HepG2 (cell line): ENCODE measurements around the gene SLC34A3. TPM values are rescaled to one million over a fixed set of nuclear protein-coding genes. Genes with fewer than 3 reads are reported as not detected.

Source experiments
- BATF2 ChIP-seq: sonication (generic); formaldehyde crosslinking; IDR thresholded peaks from 2 replicates; pipeline ENCODE4 v1.8.0; 2022; ENCODE audit warnings: mild to moderate bottlenecking, missing genetic modification reagents, moderate library complexity
- FIP1L1 ChIP-seq: fragments of 200-400 bp; formaldehyde crosslinking; IDR thresholded peaks from 2 replicates; pipeline ENCODE4 v1.6.1; 2018; ENCODE audit warnings: low read depth, mild to moderate bottlenecking, low read length, moderate library complexity, borderline replicate concordance; ENCODE audit not compliant: insufficient read depth
- FOXM1 ChIP-seq: sonication (generic); formaldehyde crosslinking; IDR thresholded peaks from 2 replicates; pipeline ENCODE4 v1.5.0; 2020; ENCODE audit warnings: missing genetic modification reagents
- JUND ChIP-seq: sonication (generic); formaldehyde crosslinking; IDR thresholded peaks from 2 replicates; pipeline ENCODE4 v1.8.0; 2022; ENCODE audit warnings: mild to moderate bottlenecking, missing genetic modification reagents
- MAFG ChIP-seq: sonication (generic); formaldehyde crosslinking; IDR thresholded peaks from 2 replicates; pipeline ENCODE4 v1.5.1; 2020; ENCODE audit warnings: mild to moderate bottlenecking, missing genetic modification reagents
- SATB2 ChIP-seq: sonication (generic); formaldehyde crosslinking; IDR thresholded peaks from 2 replicates; pipeline ENCODE4 v1.5.0; 2020; ENCODE audit warnings: missing genetic modification reagents
- THAP8 ChIP-seq: sonication (generic); formaldehyde crosslinking; IDR thresholded peaks from 2 replicates; pipeline ENCODE4 v1.5.1; 2020; ENCODE audit warnings: missing genetic modification reagents, mild to moderate bottlenecking, borderline replicate concordance
- ZBTB26 ChIP-seq: IDR thresholded peaks from 2 replicates; pipeline ENCODE4 v1.6.1; 2016; ENCODE audit warnings: missing compliant biosample characterization, missing genetic modification reagents, borderline replicate concordance
- ZBTB7A ChIP-seq: sonication (generic); formaldehyde crosslinking; IDR thresholded peaks from 2 replicates; pipeline ENCODE4 v1.8.0; 2022; ENCODE audit warnings: mild to moderate bottlenecking, missing genetic modification reagents
- ZNF335 ChIP-seq: sonication (generic); formaldehyde crosslinking; IDR thresholded peaks from 2 replicates; pipeline ENCODE4 v1.4.0; 2020; ENCODE audit warnings: missing genetic modification reagents
- ZNF451 ChIP-seq: sonication (generic); formaldehyde crosslinking; IDR thresholded peaks from 2 replicates; pipeline ENCODE4 v1.5.0; 2020; ENCODE audit warnings: mild to moderate bottlenecking, missing genetic modification reagents
- ZZZ3 ChIP-seq: sonication (generic); formaldehyde crosslinking; IDR thresholded peaks from 2 replicates; pipeline ENCODE4 v1.4.0; 2020; ENCODE audit warnings: missing genetic modification reagents, mild to moderate bottlenecking, borderline replicate concordance
- polyA plus RNA-seq, 8 experiments: library from polyadenylated mRNA; depleted of rRNA in 3 of 8; stranded (reverse) in 7 of 8; unstranded in 1 of 8; fragments of >200 nt; fragmentation: Illumina TruSeq in 4 of 8; extraction: Trizol in 4 of 8; gene quantifications; 2 replicates each; pipeline versions ENCODE4 v1.2.1 to v1.2.3, GENCODE V29; 2011 to 2016; ENCODE audit warnings: low read depth in 4 of 8, missing spikeins in 1 of 8, mixed read lengths in 1 of 8; ENCODE audit not compliant: insufficient read depth in 1 of 8
- total RNA-seq, 5 experiments: library from RNA; depleted of rRNA; stranded (reverse); fragments of >200 nt; fragmentation: Illumina TruSeq; extraction: Trizol; gene quantifications; 2 replicates each; pipeline ENCODE4 v1.2.3, GENCODE V29; 2016; ENCODE audit warnings: low read depth in 1 of 5
- TF ChIP-seq, protein P1 (sequence below): sonication (generic); formaldehyde crosslinking; IDR thresholded peaks from 2 replicates; pipeline ENCODE4 v1.8.1; 2023; ENCODE audit warnings: mild to moderate bottlenecking, missing genetic modification reagents
- TF ChIP-seq, protein P2 (sequence below): IDR thresholded peaks from 2 replicates; pipeline ENCODE4 v1.6.1; 2016
- TF ChIP-seq, protein P3 (sequence below): sonication (generic); formaldehyde crosslinking; IDR thresholded peaks from 2 replicates; pipeline ENCODE4 v1.4.0; 2020; ENCODE audit warnings: missing genetic modification reagents
- TF ChIP-seq, protein P4 (sequence below): sonication (generic); formaldehyde crosslinking; IDR thresholded peaks from 2 replicates; pipeline ENCODE4 v1.4.0; 2020; ENCODE audit warnings: missing genetic modification reagents

SLC34A3 gene
- total and polyA plus RNA-seq, 2 of the 13 experiments (the other 11 are each of a cell fraction or from before 2014, with no cell fraction given): 0.07 to 1.0 TPM

DNA sequence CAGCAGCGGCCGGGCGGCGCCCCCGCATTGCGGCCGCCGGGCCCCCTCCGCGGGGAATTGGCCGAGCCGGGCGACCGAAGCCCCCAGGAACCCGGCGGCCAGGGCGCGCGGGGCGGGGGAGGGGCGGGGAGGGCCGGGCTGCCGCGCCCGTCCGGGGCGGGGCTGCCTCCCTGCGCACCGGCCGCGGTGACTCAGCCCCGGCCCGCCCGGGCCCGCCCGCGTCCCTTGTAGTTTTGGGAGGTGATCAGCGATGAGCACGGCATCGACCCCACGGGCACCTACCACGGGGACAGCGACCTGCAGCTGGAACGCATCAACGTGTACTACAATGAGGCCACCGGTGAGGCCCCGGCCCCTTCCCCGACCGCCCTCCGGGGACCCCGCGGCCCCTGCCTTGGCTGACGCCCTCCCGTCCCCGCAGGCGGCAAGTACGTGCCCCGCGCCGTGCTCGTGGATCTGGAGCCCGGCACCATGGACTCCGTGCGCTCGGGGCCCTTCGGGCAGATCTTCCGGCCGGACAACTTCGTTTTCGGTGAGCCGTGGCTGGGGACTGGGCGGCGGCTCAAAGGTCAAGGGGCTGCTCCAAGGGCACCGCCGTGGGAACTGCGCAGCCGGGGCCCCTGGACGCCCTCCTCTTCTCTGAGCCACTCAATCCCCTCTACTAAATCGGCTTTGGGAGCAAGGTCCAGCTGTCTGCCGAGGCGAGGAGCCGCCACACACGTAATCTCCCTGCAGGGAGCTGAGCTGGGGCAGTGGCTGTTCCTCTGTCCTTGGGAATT is 11.0 kb downstream of the SLC34A3 start (continued):
- TF ChIP-seq, protein P1, sequence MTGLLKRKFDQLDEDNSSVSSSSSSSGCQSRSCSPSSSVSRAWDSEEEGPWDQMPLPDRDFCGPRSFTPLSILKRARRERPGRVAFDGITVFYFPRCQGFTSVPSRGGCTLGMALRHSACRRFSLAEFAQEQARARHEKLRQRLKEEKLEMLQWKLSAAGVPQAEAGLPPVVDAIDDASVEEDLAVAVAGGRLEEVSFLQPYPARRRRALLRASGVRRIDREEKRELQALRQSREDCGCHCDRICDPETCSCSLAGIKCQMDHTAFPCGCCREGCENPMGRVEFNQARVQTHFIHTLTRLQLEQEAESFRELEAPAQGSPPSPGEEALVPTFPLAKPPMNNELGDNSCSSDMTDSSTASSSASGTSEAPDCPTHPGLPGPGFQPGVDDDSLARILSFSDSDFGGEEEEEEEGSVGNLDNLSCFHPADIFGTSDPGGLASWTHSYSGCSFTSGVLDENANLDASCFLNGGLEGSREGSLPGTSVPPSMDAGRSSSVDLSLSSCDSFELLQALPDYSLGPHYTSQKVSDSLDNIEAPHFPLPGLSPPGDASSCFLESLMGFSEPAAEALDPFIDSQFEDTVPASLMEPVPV (CRISPR knock-in tag): peak; percentile 60; the same call in 1 of the 2 replicates
- TF ChIP-seq ZNF335: no peak
- TF ChIP-seq, protein P2, sequence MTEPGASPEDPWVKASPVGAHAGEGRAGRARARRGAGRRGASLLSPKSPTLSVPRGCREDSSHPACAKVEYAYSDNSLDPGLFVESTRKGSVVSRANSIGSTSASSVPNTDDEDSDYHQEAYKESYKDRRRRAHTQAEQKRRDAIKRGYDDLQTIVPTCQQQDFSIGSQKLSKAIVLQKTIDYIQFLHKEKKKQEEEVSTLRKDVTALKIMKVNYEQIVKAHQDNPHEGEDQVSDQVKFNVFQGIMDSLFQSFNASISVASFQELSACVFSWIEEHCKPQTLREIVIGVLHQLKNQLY (CRISPR knock-in tag): no peak
- peak; percentile 31; the same call in 1 of the 2 replicates for TF ChIP-seq ZZZ3 (CRISPR knock-in tag)
- TF ChIP-seq THAP8 (CRISPR knock-in tag): no peak
- TF ChIP-seq MAFG (CRISPR knock-in tag): no peak
- TF ChIP-seq, protein P3, sequence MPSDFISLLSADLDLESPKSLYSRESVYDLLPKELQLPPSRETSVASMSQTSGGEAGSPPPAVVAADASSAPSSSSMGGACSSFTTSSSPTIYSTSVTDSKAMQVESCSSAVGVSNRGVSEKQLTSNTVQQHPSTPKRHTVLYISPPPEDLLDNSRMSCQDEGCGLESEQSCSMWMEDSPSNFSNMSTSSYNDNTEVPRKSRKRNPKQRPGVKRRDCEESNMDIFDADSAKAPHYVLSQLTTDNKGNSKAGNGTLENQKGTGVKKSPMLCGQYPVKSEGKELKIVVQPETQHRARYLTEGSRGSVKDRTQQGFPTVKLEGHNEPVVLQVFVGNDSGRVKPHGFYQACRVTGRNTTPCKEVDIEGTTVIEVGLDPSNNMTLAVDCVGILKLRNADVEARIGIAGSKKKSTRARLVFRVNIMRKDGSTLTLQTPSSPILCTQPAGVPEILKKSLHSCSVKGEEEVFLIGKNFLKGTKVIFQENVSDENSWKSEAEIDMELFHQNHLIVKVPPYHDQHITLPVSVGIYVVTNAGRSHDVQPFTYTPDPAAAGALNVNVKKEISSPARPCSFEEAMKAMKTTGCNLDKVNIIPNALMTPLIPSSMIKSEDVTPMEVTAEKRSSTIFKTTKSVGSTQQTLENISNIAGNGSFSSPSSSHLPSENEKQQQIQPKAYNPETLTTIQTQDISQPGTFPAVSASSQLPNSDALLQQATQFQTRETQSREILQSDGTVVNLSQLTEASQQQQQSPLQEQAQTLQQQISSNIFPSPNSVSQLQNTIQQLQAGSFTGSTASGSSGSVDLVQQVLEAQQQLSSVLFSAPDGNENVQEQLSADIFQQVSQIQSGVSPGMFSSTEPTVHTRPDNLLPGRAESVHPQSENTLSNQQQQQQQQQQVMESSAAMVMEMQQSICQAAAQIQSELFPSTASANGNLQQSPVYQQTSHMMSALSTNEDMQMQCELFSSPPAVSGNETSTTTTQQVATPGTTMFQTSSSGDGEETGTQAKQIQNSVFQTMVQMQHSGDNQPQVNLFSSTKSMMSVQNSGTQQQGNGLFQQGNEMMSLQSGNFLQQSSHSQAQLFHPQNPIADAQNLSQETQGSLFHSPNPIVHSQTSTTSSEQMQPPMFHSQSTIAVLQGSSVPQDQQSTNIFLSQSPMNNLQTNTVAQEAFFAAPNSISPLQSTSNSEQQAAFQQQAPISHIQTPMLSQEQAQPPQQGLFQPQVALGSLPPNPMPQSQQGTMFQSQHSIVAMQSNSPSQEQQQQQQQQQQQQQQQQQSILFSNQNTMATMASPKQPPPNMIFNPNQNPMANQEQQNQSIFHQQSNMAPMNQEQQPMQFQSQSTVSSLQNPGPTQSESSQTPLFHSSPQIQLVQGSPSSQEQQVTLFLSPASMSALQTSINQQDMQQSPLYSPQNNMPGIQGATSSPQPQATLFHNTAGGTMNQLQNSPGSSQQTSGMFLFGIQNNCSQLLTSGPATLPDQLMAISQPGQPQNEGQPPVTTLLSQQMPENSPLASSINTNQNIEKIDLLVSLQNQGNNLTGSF (CRISPR knock-in tag): no peak
- TF ChIP-seq FIP1L1: no peak
- TF ChIP-seq SATB2 (CRISPR knock-in tag): 0 out of 2 replicates have a peak, but pooled peaks have one; percentile 6
- TF ChIP-seq, protein P4, sequence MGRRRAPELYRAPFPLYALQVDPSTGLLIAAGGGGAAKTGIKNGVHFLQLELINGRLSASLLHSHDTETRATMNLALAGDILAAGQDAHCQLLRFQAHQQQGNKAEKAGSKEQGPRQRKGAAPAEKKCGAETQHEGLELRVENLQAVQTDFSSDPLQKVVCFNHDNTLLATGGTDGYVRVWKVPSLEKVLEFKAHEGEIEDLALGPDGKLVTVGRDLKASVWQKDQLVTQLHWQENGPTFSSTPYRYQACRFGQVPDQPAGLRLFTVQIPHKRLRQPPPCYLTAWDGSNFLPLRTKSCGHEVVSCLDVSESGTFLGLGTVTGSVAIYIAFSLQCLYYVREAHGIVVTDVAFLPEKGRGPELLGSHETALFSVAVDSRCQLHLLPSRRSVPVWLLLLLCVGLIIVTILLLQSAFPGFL (CRISPR knock-in tag): no peak
- no peak for TF ChIP-seq ZBTB7A (CRISPR knock-in tag)
- TF ChIP-seq JUND (CRISPR knock-in tag): no peak
- no peak for TF ChIP-seq FOXM1
- TF ChIP-seq ZBTB26 (CRISPR knock-in tag): no peak
- TF ChIP-seq ZNF451 (CRISPR knock-in tag): no peak
- no peak for TF ChIP-seq BATF2 (CRISPR knock-in tag)
